PFSK-1 (cell line): ENCODE data around the gene MAP3K12.

Experiments
- POLR2AphosphoS5 ChIP-seq: IDR thresholded peaks from 2 replicates; pipeline ENCODE4 v1.6.1; 2012; ENCODE audit warnings: low read depth, mild to moderate bottlenecking, control low read depth, low read length, moderate library complexity
- REST ChIP-seq, 2 experiments: IDR thresholded peaks; 2 replicates each; pipeline versions ENCODE4 v1.6.1 to v1.8.0; 2011 to 2012; ENCODE audit warnings: low read depth in 2 of 2, low read length in 2 of 2, control low read depth in 1 of 2, inconsistent platforms in 1 of 2, mild to moderate bottlenecking in 1 of 2, moderate library complexity in 1 of 2; ENCODE audit not compliant: insufficient read depth in 1 of 2
- SIN3A ChIP-seq: IDR thresholded peaks from 2 replicates; pipeline ENCODE4 v1.6.1; 2012; ENCODE audit warnings: mild to moderate bottlenecking, low read length, moderate library complexity, borderline replicate concordance; ENCODE audit not compliant: insufficient read depth
- TAF1 ChIP-seq: IDR thresholded peaks from 2 replicates; pipeline ENCODE4 v1.6.1; 2012; ENCODE audit warnings: low read length, control low read depth, borderline replicate concordance; ENCODE audit not compliant: insufficient read depth

- TF ChIP-seq TAF1 = no peak
- TF ChIP-seq POLR2AphosphoS5 = no peak
- no peak for TF ChIP-seq REST (IDR thresholded peaks at IDR 0.05; ENCODE audit: insufficient read depth in 1 of 2, low read depth in 2 of 2, low read length in 2 of 2)
- TF ChIP-seq SIN3A = no peak
These were observed 1.8 kb downstream of the MAP3K12 start for GRCh38 chr12:53497461-53497860.
